Adipose tissue (tissue), 3 donors: ENCODE measurements around the gene ACP5. TPM values are rescaled to one million over a fixed set of nuclear protein-coding genes. Genes with fewer than 3 reads are reported as not detected.
A peak's percentile ranks its signal among the peaks of the same experiment; 100 is the strongest.

Source experiments
- H3K27ac ChIP-seq: one replicate; pipeline ENCODE4 v1.5.1; 2013; ENCODE audit warnings: low read depth, low read length
- WGBS, 3 donors: extraction: QIAGEN DNeasy Blood & Tissue Kit; methylation state at CpG; one replicate each; pipeline ENCODE4 v1.1.7; 2013; 5-methylcytosine and 5-hydroxymethylcytosine counted together
- polyA plus RNA-seq, 3 donors: library from polyadenylated mRNA; stranded (reverse); fragments of 200-250 nt; gene quantifications; one replicate each; pipeline ENCODE4 v1.2.3, GENCODE V29; 2013
- donor health status: healthy with polysubstance abuse.
- donor health status: Bipolar disorder and iron deficiency.
- donor health status: healthy.

ACP5 gene
- polyA plus RNA-seq, 3 donors = 9.7 to 19.6 (median 9.9) TPM

DNA sequence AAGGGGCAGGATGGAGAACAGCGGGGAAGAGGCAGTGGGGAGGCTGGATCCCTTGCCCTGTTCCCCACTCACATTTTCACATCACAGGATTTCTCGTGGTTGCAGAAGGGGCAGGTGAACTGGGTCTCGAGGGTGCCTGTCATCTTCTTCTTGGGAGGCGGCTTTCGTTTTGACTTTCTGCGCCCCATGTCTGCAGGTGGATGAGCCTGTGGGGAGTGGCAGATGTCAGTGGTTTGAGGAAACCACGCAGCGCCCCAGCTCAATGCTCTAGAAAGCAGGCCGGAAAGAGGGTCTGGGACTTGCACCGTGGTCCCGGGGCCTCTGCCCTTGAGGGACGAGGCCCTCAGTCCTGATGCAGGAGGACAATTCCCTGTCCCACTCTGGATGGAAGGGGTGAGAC lies 23.3 kb downstream of the ACP5 start:
- H3K27ac ChIP-seq = no peak overlapping the region
- WGBS, 3 donors = 86 to 92% (median 90%) methylated on average over 12 of the region's 12 CpGs

DNA sequence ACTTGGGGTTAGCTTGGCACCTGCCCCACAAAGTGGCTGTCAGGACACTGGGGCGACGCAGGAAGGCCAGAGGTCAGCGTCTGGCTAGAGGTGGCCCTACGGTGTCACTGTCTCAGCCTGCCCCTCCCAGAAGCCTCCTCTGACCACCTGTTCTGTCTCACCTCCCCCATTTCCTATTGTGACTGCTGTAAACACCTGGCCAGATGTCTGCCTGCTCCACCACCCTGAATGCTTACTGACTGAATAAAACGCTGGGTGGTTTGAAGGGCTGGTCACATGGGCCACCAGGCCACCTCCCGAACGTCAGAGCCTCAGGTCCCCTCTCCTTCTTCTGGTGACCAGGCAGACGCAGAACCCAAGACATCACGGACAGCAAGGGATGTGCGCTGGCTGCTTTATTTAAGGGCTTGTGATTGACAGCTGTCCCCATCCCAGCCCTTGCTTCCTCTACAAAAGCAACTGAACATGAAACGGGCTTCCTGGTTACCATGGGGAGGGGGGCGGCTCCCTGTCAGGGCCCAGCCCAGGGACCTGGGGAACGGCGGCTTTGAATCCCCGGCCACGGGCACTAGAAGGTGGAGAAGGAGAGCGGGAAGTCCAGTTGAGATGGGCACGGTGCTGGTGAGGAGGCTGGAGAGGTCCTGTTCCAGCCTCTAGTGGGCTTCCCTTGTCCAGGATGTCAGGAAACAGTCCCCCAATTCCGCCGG lies 24.6 kb downstream of the ACP5 start:
- H3K27ac ChIP-seq = no peak overlapping the region

DNA sequence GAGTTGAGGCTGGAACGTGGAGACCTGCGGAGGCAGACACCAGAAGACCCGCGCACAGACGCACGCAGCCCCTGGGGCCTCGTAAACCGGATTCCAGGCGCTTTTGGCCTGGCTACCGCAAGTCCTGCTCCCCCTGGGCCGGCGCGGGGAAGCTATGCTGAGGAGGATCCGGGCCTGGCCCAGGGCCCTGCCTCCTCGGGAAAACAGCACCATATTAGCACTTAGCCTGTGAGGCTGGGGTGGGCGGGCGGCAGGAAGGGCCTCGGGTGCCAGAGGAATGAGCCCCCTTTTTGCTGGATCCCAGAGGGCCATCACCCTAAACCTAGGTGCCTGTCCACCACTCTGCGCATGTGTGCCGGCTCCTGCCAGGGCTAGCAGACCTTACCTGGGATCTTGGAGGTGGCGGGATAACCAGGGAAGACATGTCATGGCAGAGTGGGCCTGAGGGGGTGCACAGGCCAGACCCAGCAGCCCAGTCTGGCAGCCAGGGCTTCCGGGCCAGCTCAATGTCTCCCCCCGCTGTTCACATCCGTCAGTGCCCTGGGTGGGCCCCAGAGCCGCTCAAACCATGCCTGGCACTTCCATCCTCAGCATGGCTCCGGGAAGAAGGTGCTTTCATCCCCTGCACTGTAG lies 25.7 kb downstream of the ACP5 start:
- WGBS, 3 donors = 60 to 80% (median 80%) methylated on average over 26 of the region's 26 CpGs
- no peak overlapping the region for H3K27ac ChIP-seq

More for the DNA sequence above, 24.6 kb downstream of the ACP5 start:
- 80 to 81% (median 81%) methylated on average over 18 to 20 of the region's 20 CpGs for WGBS, 3 donors

DNA sequence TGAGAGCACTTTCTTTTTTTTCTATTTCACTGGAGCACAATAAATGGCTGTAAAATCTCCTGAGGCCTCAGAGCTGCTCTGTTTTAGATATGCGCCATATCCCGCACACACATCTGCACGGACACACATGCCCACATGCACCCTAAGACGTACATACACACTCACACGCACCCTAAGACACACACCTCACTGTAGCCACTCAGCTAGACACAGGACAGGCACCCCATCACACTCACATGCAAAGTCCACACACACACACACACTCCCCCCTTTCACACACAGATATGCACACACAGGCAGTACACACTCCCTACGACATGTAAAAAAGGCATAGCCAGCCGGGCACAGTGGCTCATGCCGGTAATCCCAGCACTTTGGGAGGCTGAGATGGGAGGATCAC lies 27.2 kb downstream of the ACP5 start:
- no peak overlapping the region for H3K27ac ChIP-seq
- 87 to 91% (median 89%) methylated on average over 8 of the region's 8 CpGs for WGBS, 3 donors

DNA sequence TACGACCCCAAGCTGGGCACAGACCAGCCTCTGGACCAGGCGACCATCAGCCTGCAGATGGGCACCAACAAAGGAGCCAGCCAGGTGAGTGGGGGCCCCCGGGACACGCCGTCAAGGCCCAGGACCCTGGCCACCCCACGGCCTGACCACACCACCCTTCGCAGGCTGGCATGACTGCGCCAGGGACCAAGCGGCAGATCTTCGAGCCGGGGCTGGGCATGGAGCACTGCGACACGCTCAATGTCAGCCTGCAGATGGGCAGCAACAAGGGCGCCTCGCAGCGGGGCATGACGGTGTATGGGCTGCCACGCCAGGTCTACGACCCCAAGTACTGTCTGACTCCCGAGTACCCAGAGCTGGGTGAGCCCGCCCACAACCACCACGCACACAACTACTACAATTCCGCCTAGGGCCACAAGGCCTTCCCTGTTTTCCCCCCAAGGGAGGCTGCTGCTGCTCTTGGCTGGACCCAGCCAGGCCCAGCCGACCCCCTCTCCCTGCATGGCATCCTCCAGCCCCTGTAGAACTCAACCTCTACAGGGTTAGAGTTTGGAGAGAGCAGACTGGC lies 28.0 kb downstream of the ACP5 start:
- WGBS, 3 donors = 91% methylated on average over 24 of the region's 24 CpGs
- no peak overlapping the region for H3K27ac ChIP-seq

DNA sequence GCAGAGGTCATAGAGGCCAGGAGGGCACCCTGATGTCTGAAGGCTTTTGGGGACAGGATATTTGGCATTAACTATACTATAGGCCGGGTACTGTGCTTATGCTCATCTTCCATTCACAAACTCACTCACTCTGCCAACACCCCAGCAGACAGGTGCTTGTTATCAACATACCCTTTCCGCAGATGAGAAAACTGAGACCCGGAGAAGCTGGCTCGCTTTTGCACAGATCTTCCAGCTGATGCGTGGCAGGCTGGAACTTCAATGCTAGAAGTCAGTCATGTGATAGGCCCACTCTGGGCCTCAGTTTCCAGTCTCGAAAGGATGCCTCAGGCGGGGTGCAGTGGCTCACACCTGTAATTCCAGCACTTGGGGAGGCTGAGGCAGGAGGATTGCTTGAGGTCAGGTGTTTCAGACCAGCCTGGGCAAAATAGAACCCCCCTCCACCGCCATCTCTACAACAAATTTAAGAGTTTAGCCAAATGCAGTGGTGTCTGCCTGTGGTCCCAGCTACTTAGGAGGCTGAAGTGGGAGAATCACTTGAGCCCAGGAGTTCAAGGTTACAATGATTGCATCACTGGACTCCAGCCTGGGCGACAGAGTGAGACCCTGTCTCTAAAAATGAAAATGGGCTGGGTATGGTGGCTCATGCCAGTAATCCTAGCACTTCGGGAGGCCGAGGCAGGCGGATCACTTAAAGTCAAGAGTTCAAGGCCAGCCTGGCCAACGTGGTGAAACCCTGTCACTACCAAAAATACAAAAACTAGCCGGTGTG lies 29.3 kb downstream of the ACP5 start:
- no peak overlapping the region for H3K27ac ChIP-seq
- 85 to 92% (median 89%) methylated on average over 14 of the region's 14 CpGs for WGBS, 3 donors

DNA sequence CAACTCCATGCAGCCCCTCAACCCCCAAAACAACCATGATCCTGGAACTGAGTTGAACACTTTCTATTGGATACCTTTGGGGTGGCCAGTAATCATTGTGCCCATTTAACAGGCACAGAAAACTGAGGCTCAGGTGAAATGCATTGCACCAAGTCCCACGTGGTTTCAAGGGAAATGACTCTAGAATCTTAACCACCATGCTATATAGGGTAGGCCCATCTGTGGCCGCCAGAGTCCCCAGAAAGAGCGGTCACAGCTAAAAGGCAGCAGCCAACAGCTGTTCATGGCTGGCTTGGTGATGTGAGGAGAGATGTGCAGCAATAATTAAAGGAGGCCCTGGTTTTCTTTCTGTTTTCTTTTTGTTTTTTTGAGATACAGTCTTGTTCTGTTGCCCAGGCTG lies 36.2 kb downstream of the ACP5 start:
- no peak overlapping the region for H3K27ac ChIP-seq
- WGBS, 3 donors = 57 to 74% (median 74%) methylated on average over 3 of the region's 3 CpGs

DNA sequence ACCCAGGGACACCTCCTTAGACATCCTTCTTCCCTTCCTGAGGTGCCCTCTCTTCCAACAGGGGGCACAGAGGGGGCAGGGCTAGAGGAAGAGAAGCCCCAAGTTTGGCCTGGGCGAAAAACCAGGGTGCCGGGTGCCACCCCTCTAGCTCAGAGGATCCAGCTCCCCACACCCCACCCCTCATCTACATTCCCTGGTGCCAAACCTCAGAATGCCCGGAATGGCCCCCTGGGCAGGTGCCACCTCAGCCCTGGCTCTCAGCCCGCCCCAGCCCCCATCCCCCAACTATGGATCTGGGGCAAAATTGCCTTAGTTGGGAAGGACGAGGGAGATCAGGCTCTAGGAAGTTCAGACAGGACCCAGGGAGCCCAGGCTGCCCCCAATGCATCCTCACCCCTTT lies 36.8 kb downstream of the ACP5 start:
- 69 to 83% (median 82%) methylated on average over 5 of the region's 5 CpGs for WGBS, 3 donors
- no peak overlapping the region for H3K27ac ChIP-seq

DNA sequence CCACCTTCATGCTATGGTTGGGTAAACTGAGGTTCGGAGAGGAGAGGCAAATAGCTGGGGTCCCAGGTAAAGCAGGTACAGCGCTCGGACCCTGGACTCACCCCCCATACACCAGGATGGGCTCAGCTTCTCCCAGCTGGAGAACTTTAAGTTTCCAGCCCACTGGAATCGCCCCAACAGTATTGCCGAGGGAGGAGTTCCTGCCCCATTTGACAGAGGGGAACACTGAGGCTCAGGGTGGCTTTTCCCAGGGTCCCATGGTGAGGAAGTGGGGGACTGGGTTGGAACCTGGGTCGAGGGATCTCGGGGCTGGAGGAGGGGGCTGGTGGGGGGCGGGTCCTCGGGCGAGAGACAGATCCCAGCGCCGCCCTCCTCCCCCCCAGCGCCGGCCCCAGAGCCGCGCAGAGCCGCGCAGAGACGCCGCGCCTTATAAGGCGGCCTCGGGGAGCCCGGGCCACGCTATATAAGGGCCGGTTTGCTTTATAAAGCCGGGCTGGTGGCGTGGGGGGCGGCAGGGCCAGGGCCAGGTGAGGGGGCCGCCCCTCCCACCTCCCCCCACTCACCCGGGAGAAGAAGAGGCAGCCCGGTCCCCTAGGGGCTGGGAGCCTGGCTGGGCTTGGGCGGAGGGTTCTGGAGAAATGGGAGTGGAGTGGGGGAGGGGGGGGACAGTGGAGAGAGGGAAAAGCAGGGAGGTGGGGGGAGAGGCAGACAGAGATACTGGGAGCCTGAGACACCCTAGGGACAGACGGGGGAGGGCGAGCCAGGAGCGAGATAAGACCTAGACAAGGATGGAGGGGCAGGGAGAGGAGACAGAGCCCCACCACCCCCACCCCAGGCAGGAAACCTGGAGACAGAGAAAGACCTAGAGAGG lies 37.7 kb downstream of the ACP5 start:
- WGBS, 3 donors = 10 to 17% (median 12%) methylated on average over 25 to 36 of the region's 36 CpGs
- H3K27ac ChIP-seq = no peak overlapping the region

DNA sequence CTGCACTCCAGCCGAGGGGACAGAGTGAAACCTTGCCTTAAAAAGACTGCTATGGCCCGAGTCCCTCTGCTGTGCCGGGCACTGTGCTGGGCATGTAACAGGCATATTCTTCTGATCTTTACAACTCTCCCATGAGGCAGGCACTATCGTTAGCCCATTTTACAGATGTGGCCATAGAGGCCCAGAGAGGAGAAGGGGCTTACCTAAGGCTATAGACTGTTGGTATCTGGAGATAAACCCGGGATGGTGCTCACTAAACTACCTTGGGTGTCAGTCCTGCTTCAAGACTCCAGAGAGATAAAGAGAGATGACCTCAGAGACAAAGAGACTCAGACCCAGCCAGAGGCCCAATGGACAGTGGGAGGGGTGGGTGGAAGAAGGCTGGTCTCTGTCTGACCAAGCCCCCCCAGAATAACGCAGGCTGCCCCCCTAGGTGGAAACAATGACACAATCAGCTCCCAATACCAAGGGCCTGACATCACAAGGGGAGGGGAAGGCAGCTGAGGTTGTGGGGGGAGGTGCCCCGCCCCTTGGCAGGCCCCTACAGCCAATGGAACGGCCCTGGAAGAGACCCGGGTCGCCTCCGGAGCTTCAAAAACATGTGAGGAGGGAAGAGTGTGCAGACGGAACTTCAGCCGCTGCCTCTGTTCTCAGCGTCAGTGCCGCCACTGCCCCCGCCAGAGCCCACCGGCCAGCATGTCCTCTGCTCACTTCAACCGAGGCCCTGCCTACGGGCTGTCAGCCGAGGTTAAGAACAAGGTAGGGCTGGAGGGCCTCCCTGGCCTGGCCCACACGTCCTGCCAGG lies 39.0 kb downstream of the ACP5 start, which contains the start of gene CNN1:
Gene CNN1 (plus strand): TSS at position 620 of the 805 bp plus-strand sequence. CDS start 77 bp downstream, at position 697.
- peak within 1 kb of the TSS; percentile 42 for H3K27ac ChIP-seq
- WGBS, 3 donors = 20 to 35% (median 25%) methylated on average over 21 of the region's 21 CpGs

DNA sequence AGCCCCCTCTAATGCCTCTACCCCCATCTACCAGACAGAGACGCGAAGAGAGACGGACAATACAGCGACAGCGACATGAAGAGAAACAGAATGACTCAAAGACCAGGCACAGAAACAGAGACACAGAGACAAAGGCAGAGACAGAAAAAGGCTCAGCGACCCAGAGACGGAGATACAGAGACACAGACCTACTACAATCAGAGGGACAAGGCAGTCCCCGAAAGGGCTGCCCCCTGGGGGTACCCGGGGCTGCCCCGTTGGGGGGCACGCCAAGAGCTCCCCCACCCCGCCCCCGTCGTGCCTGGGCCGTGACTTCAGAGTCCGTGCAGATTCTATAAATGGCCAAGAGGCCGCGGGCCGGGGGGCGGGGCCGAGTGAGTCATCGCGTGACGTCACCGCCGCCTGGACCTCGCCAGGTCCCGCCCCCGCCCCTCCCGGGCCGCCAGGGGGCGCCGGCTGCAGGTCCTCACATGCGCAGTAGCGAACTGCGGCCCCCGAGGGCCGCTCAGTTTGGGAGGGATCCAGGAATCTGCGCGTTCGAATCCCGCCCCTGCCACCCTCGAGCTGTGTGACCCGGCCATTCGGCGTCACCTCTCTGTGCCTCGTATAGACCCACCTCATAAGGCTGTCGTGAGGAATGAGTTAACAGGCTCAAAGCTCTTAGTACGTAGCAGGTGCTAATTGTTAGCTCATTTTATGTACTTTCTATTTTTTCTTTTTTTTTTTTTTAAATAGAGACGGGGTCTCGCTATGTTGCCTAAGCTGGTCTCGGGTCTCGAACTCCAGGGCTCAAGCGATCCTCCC lies 41.5 kb downstream of the ACP5 start:
- H3K27ac ChIP-seq = peak overlapping the region; percentile 19
- 11 to 15% (median 14%) methylated on average over 51 to 54 of the region's 54 CpGs for WGBS, 3 donors

DNA sequence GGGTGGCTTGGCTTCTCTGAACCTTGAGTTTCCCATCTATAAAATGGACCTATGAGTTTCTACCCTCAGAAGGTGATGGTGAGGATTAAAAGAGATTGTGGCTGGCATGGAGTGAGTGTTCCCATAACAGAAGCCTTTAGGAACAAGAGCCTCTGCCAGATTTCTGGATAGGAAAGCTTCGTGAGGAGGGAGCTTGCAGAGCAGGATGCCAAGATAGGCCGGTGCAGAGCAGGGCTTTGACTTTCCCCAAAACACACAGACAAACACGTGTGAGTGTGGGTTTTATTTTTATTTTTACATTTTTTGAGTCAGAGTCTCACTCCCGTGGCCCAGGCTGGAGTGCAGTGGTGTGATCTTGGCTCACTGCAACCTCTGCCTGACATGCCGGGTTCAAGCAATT lies 42.5 kb downstream of the ACP5 start:
- H3K27ac ChIP-seq = peak overlapping the region; percentile 33
- WGBS, 3 donors = 56 to 67% (median 60%) methylated on average over 5 of the region's 5 CpGs

DNA sequence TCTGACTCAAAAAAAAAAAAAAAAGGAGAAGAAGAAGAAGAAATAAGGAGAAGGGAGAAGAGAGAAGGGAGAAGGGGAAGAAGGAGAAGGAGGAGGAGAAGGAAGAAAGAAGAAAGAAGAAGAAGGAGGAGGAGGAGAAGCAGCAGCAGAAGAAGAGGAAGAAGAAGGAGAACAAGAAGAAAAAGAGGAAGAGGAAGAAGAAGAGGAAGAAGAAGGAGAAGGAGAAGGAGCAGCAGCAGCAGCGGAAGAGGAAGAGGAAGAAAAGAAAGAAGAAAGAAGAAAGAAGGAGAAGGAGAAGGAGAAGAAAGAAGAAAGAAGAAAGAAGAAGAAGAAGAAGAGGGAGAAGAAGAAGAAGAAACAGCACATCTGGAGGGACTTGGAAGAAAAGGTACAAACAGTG lies 42.9 kb downstream of the ACP5 start:
- no peak overlapping the region for H3K27ac ChIP-seq
- 55 to 89% (median 59%) methylated on average over 1 of the region's 1 CpG for WGBS, 3 donors

DNA sequence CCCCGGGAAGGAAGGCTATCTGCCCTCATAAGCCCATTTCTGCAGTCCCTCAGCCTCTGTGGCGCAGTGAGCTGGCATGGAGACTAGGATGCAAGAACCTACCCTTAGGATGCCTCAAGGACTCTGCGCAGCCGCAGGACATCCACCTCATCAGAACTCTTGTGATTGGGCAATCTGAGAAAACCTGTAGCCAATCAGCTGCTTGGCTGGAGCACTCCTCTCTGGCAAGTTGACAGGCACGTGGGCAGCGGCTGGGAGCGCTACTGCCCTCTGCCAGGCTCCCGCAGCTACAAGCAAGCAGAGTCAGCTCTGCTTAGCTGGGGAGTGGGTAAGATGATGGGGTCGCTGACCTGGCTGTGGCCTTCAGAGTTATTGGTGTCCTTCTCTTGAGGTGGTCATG lies 47.0 kb downstream of the ACP5 start:
- no peak overlapping the region for H3K27ac ChIP-seq
- 19 to 33% (median 24%) methylated on average over 9 of the region's 9 CpGs for WGBS, 3 donors

DNA sequence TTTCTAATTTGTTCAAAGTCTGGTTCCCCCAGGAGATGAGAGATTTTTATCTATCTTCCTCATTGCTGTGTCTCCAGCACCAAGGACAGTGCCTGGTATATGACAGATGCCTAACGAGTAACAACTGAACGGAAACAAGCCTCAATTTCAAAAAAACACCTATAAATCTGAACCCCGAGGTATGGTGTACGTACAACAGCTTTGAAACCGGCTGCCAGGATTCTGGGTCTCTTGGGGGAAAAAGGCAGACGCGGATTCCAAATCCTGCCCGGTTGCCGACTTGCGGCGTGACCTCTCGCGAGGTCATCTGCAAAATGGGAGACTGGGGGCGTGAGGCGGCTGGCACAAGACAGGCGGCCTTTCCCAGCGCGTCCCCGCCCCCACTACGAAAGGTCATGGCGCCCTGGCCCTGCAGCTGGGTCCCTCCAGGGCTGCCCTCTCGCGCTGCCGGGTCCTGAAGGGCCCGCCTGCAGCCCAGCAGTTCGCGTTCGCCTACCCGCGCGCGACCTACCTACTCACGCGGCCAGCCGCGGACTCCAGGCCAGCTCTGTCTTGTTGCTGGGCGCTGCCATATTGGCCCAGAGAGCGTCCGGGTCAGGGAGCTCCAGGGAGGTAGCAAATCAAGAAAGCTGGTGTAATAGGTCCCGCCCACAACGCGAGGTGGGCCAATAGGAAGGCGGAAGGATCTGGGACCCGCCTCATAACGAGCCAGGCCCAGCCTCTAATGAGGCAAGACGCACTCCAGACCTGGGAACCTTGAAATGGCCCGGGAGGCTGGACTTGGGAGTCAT lies 48.7 kb downstream of the ACP5 start, which contains the start of gene ECSIT:
Gene ECSIT (minus strand): TSS at position 584 of the 791 bp plus-strand sequence. CDS start 9,964 bp downstream, outside the sequence.
- H3K27ac ChIP-seq = no peak within 1 kb of the TSS
- WGBS, 3 donors = 0 to 1% (median 1%) methylated on average over 47 of the region's 47 CpGs
